Nephron (organoid): ENCODE data around the gene CACNA2D3.

Source experiments
- H3K27ac Mint-ChIP-seq, 3 experiments: 2 replicates each; pipeline ENCODE4 v1.8.0; 2020; ENCODE audit warnings: mixed read lengths in 3 of 3, mild to moderate bottlenecking in 2 of 3, moderate library complexity in 1 of 3
- H3K27me3 Mint-ChIP-seq: 2 replicates; pipeline ENCODE4 v1.8.0; 2021; ENCODE audit warnings: low read depth, mild to moderate bottlenecking, moderate library complexity, mixed read lengths
- H3K36me3 Mint-ChIP-seq: 2 replicates; pipeline ENCODE4 v1.8.0; 2020; ENCODE audit warnings: low read depth, mixed read lengths
- H3K4me1 Mint-ChIP-seq: 2 replicates; pipeline ENCODE4 v1.8.0; 2020; ENCODE audit warnings: mixed read lengths
- H3K4me3 Mint-ChIP-seq, 3 experiments: 2 replicates each; pipeline ENCODE4 v1.8.0; 2020; ENCODE audit warnings: mild to moderate bottlenecking in 3 of 3, mixed read lengths in 3 of 3, moderate library complexity in 2 of 3
- H3K9me3 Mint-ChIP-seq: 2 replicates; pipeline ENCODE4 v1.8.0; 2020; ENCODE audit warnings: mixed read lengths
- TF ChIP-seq, protein P1 (sequence below), 3 experiments: fragments of 200-600 bp; sonication (generic); IDR thresholded peaks; one replicate each; pipeline ENCODE4 v1.5.0; 2021; ENCODE audit warnings: antibody characterized with exemption in 3 of 3; ENCODE audit not compliant: unreplicated experiment in 3 of 3

The CACNA2D3 gene

GRCh38 chr3:54235998-54236397 lies 113.6 kb downstream of the CACNA2D3 start:
- Mint-ChIP-seq H3K27me3 (peaks cover 5% of the 10 kb centered on the region), H3K36me3 (no peaks in the 10 kb centered on the region), H3K27ac (no peak overlapping the region), H3K4me1 (peaks cover 20% of the 10 kb centered on the region), H3K9me3 (peaks cover 2% of the 10 kb centered on the region), H3K4me3 (no peak overlapping the region)
- TF ChIP-seq, protein P1, sequence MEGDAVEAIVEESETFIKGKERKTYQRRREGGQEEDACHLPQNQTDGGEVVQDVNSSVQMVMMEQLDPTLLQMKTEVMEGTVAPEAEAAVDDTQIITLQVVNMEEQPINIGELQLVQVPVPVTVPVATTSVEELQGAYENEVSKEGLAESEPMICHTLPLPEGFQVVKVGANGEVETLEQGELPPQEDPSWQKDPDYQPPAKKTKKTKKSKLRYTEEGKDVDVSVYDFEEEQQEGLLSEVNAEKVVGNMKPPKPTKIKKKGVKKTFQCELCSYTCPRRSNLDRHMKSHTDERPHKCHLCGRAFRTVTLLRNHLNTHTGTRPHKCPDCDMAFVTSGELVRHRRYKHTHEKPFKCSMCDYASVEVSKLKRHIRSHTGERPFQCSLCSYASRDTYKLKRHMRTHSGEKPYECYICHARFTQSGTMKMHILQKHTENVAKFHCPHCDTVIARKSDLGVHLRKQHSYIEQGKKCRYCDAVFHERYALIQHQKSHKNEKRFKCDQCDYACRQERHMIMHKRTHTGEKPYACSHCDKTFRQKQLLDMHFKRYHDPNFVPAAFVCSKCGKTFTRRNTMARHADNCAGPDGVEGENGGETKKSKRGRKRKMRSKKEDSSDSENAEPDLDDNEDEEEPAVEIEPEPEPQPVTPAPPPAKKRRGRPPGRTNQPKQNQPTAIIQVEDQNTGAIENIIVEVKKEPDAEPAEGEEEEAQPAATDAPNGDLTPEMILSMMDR (IDR thresholded peaks at IDR 0.05; ENCODE audit: unreplicated experiment in 3 of 3), result no peak

- H3K9me3 Mint-ChIP-seq, result peaks cover 2% of the 10 kb centered on the region
- H3K27ac Mint-ChIP-seq, result no peak overlapping the region
- H3K36me3 Mint-ChIP-seq, result no peaks in the 10 kb centered on the region
- peaks cover 13% of the 10 kb centered on the region for H3K4me1 Mint-ChIP-seq
- peaks cover 5% of the 10 kb centered on the region for H3K27me3 Mint-ChIP-seq
- TF ChIP-seq, protein P1 (IDR thresholded peaks at IDR 0.05; ENCODE audit: unreplicated experiment in 3 of 3), result no peak
- no peak overlapping the region for H3K4me3 Mint-ChIP-seq
Observed at GRCh38 chr3:54237109-54237508, 114.8 kb downstream of the CACNA2D3 start.

GRCh38 chr3:54237788-54238502 lies 115.6 kb downstream of the CACNA2D3 start:
- peaks cover 2% of the 10 kb centered on the region for H3K9me3 Mint-ChIP-seq
- no peak overlapping the region for H3K27ac Mint-ChIP-seq
- peaks cover 5% of the 10 kb centered on the region for H3K27me3 Mint-ChIP-seq
- peaks cover 5% of the 10 kb centered on the region for H3K4me1 Mint-ChIP-seq
- H3K36me3 Mint-ChIP-seq, result no peaks in the 10 kb centered on the region
- TF ChIP-seq, protein P1 (IDR thresholded peaks at IDR 0.05; ENCODE audit: unreplicated experiment in 3 of 3), result no peak
- no peak overlapping the region for H3K4me3 Mint-ChIP-seq

GRCh38 chr3:54240309-54240708 lies 118.0 kb downstream of the CACNA2D3 start:
- no peak overlapping the region for H3K4me3 Mint-ChIP-seq
- H3K27ac Mint-ChIP-seq, result no peak overlapping the region
- H3K4me1 Mint-ChIP-seq, result peaks cover 4% of the 10 kb centered on the region
- TF ChIP-seq, protein P1 (IDR thresholded peaks at IDR 0.05; ENCODE audit: unreplicated experiment in 3 of 3), result no peak
- H3K27me3 Mint-ChIP-seq, result peaks cover 17% of the 10 kb centered on the region
- no peaks in the 10 kb centered on the region for H3K9me3 Mint-ChIP-seq
- H3K36me3 Mint-ChIP-seq, result no peaks in the 10 kb centered on the region

- peaks cover 14% of the 10 kb centered on the region for H3K9me3 Mint-ChIP-seq
- H3K4me1 Mint-ChIP-seq, result no peaks in the 10 kb centered on the region
- TF ChIP-seq, protein P1 (IDR thresholded peaks at IDR 0.05; ENCODE audit: unreplicated experiment in 3 of 3), result no peak
- peaks cover 21% of the 10 kb centered on the region for H3K27me3 Mint-ChIP-seq
- no peak overlapping the region for H3K4me3 Mint-ChIP-seq
- H3K36me3 Mint-ChIP-seq, result no peaks in the 10 kb centered on the region
- H3K27ac Mint-ChIP-seq, result no peak overlapping the region
Observed at GRCh38 chr3:54243056-54243931, 120.9 kb downstream of the CACNA2D3 start.
